ENCODE measurements around the gene MTSS2. TPM values are rescaled to one million over a fixed set of nuclear protein-coding genes. Genes with fewer than 3 reads are reported as not detected.

The MTSS2 gene
- total RNA-seq, 1 donor from 2014 or later = 83.9 TPM

- intact Hi-C loops (cut with micrococcal nuclease) = loop anchor here (10.0 kb wide), 1 partner anchor 62 kb away; no protein-coding TSS in a partner anchor
- Histone ChIP-seq H3K9me3 (replicated peaks) (no peaks in the 10 kb centered on the region), H3K27ac (replicated peaks) (peak overlapping the region; percentile 93), H3K4me1 (peaks cover 86% of the 10 kb centered on the region), H3K36me3 (peaks cover 24% of the 10 kb centered on the region), H3K4me3 (peak overlapping the region; percentile 87), H3K27me3 (ENCODE audit: low read depth) (no peaks in the 10 kb centered on the region)
- no peak for TF ChIP-seq CTCF (IDR thresholded peaks at IDR 0.05; ENCODE audit: borderline replicate concordance)
- DNase-seq = peak; percentile 14
These were observed 3.4 kb downstream of the MTSS2 start for GRCh38 chr16:70682239-70683145.

- no peaks in the 10 kb centered on the region for H3K27me3 ChIP-seq (ENCODE audit: low read depth)
- no peak for TF ChIP-seq CTCF (IDR thresholded peaks at IDR 0.05; ENCODE audit: borderline replicate concordance)
- peaks cover 86% of the 10 kb centered on the region for H3K4me1 ChIP-seq
- H3K9me3 ChIP-seq (replicated peaks) = no peaks in the 10 kb centered on the region
- H3K4me3 ChIP-seq = peak overlapping the region; percentile 87
- intact Hi-C loops (cut with micrococcal nuclease) = loop anchor here (10.0 kb wide), 1 partner anchor 63 kb away; no protein-coding TSS in a partner anchor
- peak overlapping the region; percentile 93 for H3K27ac ChIP-seq (replicated peaks)
- peak; percentile 18 for DNase-seq
- H3K36me3 ChIP-seq = peaks cover 33% of the 10 kb centered on the region
These were observed 4.2 kb downstream of the MTSS2 start for GRCh38 chr16:70681382-70682238.

- peak; percentile 28 for DNase-seq
- H3K4me1 ChIP-seq = peaks cover 88% of the 10 kb centered on the region
- H3K4me3 ChIP-seq = peak overlapping the region; percentile 87
- H3K27ac ChIP-seq (replicated peaks) = peak overlapping the region; percentile 93
- H3K27me3 ChIP-seq (ENCODE audit: low read depth) = no peaks in the 10 kb centered on the region
- intact Hi-C loops (cut with micrococcal nuclease) = loop anchor here (10.0 kb wide), 1 partner anchor 64 kb away; no protein-coding TSS in a partner anchor
- no peak for TF ChIP-seq CTCF (IDR thresholded peaks at IDR 0.05; ENCODE audit: borderline replicate concordance)
- peaks cover 40% of the 10 kb centered on the region for H3K36me3 ChIP-seq
- H3K9me3 ChIP-seq (replicated peaks) = no peaks in the 10 kb centered on the region
These were observed 5.1 kb downstream of the MTSS2 start for GRCh38 chr16:70680495-70681381.

GRCh38 chr16:70679671-70680494 lies 6.0 kb downstream of the MTSS2 start:
- no peaks in the 10 kb centered on the region for H3K9me3 ChIP-seq (replicated peaks)
- peak; percentile 45 for DNase-seq
- TF ChIP-seq CTCF (IDR thresholded peaks at IDR 0.05; ENCODE audit: borderline replicate concordance) = peak; percentile 77
- peak overlapping the region; percentile 93 for H3K27ac ChIP-seq (replicated peaks)
- H3K27me3 ChIP-seq (ENCODE audit: low read depth) = no peaks in the 10 kb centered on the region
- intact Hi-C loops (cut with micrococcal nuclease) = loop anchor here (5.0 to 10.0 kb wide), 2 partner anchors 65 to 92 kb away; no protein-coding TSS in a partner anchor
- H3K4me3 ChIP-seq = peak overlapping the region; percentile 15
- peaks cover 88% of the 10 kb centered on the region for H3K4me1 ChIP-seq
- peaks cover 48% of the 10 kb centered on the region for H3K36me3 ChIP-seq
